CD4-positive, alpha-beta T cell treated with Interleukin-17A for 1 hour (primary cell): ENCODE measurements around the gene DSC2.
"Not testable (repeated sequence)": the region's sequence is repeated elsewhere in the genome, so short reads cannot be mapped to it uniquely, and the experiment has no call there.

Experiments used
- DNase-seq: peaks from one replicate; pipeline ENCODE4 v3.0.0-alpha.2; 2020

Gene DSC2

GRCh38 chr18:31102025-31102684, at the start of gene DSC2:
Gene DSC2 (minus strand): TSS chr18:31102421. CDS start chr18:31101971, 450 bp downstream.
- no peak for DNase-seq

GRCh38 chr18:31149351-31149750, 47.1 kb upstream of the DSC2 start:
- no peak for DNase-seq

GRCh38 chr18:31148600-31148999, 46.4 kb upstream of the DSC2 start:
- DNase-seq, result no peak

- no peak for DNase-seq
Measured at GRCh38 chr18:31146809-31147208, 44.6 kb upstream of the DSC2 start.

- no peak for DNase-seq
Measured at GRCh38 chr18:31143025-31143424, 40.8 kb upstream of the DSC2 start.

GRCh38 chr18:31138709-31139108, 36.5 kb upstream of the DSC2 start:
- DNase-seq, result no peak

GRCh38 chr18:31134988-31135529, 32.8 kb upstream of the DSC2 start:
- no peak for DNase-seq

GRCh38 chr18:31129398-31130115, 27.3 kb upstream of the DSC2 start:
- no peak for DNase-seq

GRCh38 chr18:31125878-31126277, 23.7 kb upstream of the DSC2 start:
- no peak for DNase-seq

- DNase-seq, result not testable (repeated sequence)
Measured at GRCh38 chr18:31123125-31123524, 20.9 kb upstream of the DSC2 start.

GRCh38 chr18:31120594-31120993, 18.4 kb upstream of the DSC2 start:
- DNase-seq, result no peak

GRCh38 chr18:31116853-31117595, 14.8 kb upstream of the DSC2 start:
- no peak for DNase-seq

- DNase-seq, result no peak
Measured at GRCh38 chr18:31112804-31113203, 10.6 kb upstream of the DSC2 start.

GRCh38 chr18:31105733-31106132, 3.5 kb upstream of the DSC2 start:
- no peak for DNase-seq

- DNase-seq, result no peak
Measured at GRCh38 chr18:31104444-31104843, 2.2 kb upstream of the DSC2 start.

- no peak for DNase-seq
Measured at GRCh38 chr18:31103423-31103822, 1.2 kb upstream of the DSC2 start.

- DNase-seq, result no peak
Measured at GRCh38 chr18:31102941-31103340, 720 bp upstream of the DSC2 start.

GRCh38 chr18:31101183-31102024, 817 bp downstream of the DSC2 start:
- no peak for DNase-seq

- DNase-seq, result no peak
Measured at GRCh38 chr18:31100436-31101182, 1.6 kb downstream of the DSC2 start.

GRCh38 chr18:31099450-31100230, 2.6 kb downstream of the DSC2 start:
- no peak for DNase-seq

- no peak for DNase-seq
Measured at GRCh38 chr18:31098878-31099277, 3.3 kb downstream of the DSC2 start.
